Fibroblast of mammary gland (primary cell): ENCODE data around the gene CAND2.
"Not testable (repeated sequence)": the region's sequence is repeated elsewhere in the genome, so short reads cannot be mapped to it uniquely, and the experiment has no call there.

Source experiments
- DNase-seq: peaks from one replicate; pipeline ENCODE4 v3.0.0-alpha.2; 2010; ENCODE audit warnings: low read depth
- H3K4me3 ChIP-seq: 2 replicates; pipeline ENCODE4 v1.5.1; 2011; ENCODE audit warnings: low read depth, mild to moderate bottlenecking, low read length, moderate library complexity; ENCODE audit not compliant: control insufficient read depth
- TF ChIP-seq, protein P1 (sequence below): conservative IDR thresholded peaks from 2 replicates; pipeline ENCODE4 v1.5.1; 2011; ENCODE audit warnings: low read depth, low read length, inconsistent platforms; ENCODE audit not compliant: control insufficient read depth, insufficient read depth

CAND2 gene

DNA sequence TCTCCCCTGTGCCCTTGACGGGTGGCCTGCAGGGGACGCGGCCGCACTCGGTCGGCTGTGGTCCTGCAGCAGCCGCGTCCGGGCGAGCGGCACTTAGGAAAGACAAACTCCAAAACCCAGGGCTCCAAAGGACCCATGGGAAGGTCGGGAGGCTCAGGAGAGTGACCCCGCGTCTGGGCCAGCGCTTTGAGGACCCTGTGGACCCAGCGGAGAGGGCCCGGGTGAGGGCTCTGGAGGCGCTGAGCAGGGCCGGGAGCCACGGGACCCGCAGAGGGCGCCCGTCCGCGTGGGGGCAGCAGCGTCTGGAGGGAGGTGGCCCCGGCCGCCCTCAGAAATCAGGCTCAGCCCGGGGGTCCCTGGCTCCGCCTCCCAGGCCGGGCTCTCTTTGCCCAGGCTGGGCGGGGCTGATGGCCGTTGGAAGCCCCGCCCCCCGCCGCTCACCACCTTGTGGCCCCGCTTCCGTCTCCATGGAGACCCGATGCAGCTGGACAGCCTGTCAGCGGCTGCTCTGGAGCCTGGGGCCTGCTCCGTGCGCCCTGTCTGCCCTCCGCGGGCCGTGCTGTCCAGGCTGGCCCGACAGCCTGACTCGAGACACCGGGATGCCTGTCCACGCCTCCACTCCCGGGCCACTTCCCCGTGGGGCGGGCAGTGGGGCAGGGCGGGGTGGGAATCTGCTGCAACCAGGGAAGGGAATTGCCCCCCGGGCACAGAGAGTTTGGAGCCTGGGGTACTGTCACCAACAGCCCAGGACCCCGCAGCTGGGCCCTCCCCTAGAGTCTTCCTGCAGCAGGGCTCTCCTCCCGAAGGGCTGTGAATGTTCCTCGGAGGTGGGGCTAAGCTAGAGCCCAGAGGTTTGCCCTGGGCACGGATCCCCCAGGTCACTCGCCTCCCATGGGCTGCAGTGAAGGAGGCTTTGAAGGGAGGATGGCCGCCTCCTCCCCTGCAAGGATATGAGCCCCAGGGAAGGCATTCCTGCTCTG is 79.7 kb downstream of the CAND2 start:
- TF ChIP-seq, protein P1, sequence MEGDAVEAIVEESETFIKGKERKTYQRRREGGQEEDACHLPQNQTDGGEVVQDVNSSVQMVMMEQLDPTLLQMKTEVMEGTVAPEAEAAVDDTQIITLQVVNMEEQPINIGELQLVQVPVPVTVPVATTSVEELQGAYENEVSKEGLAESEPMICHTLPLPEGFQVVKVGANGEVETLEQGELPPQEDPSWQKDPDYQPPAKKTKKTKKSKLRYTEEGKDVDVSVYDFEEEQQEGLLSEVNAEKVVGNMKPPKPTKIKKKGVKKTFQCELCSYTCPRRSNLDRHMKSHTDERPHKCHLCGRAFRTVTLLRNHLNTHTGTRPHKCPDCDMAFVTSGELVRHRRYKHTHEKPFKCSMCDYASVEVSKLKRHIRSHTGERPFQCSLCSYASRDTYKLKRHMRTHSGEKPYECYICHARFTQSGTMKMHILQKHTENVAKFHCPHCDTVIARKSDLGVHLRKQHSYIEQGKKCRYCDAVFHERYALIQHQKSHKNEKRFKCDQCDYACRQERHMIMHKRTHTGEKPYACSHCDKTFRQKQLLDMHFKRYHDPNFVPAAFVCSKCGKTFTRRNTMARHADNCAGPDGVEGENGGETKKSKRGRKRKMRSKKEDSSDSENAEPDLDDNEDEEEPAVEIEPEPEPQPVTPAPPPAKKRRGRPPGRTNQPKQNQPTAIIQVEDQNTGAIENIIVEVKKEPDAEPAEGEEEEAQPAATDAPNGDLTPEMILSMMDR: no peak
- DNase-seq: peak; percentile 10
- peak overlapping the region; percentile 13 for H3K4me3 ChIP-seq

DNA sequence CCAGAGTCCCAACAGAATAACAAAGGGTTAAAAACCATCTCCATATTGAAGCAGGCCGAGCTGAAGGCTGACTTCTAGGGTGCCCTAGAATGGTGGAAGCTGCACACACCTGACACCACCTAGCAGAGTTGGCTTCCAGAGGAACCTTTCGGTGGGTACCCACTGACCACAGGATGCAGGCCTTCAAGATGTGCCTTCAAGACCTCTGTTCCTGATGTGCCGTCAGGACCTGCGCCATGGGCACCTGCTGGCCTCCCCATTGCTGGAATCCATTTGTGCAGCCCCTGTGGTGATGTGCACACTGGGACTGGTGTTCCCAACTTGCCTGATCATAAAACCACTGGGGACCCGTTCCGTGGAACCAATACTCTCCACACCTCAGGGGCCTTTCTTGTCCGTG is 80.6 kb downstream of the CAND2 start:
- TF ChIP-seq, protein P1: no peak
- H3K4me3 ChIP-seq: no peak overlapping the region
- DNase-seq: no peak

DNA sequence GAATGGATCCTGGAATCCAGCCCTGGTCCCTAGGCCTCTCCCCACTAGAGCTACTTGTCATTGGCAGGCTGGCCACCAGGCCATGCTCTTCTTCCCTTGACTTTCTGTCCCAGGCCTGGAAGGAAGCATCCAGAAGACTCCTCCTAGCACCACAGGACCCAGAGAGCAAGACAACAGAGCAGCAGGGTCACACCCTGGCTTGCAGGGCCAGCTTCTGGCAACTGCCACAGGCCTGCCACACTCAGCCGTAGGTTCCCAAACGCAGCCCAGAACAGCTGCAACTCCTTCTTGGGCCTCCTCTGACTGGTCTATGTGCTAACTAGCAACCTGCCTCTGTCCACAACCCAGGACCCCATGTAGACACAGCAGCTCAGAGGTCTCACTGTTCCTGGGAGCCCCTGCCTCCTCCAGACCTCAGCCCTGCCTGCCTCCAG is 81.7 kb downstream of the CAND2 start:
- DNase-seq: no peak
- H3K4me3 ChIP-seq: no peak overlapping the region
- TF ChIP-seq, protein P1: no peak

DNA sequence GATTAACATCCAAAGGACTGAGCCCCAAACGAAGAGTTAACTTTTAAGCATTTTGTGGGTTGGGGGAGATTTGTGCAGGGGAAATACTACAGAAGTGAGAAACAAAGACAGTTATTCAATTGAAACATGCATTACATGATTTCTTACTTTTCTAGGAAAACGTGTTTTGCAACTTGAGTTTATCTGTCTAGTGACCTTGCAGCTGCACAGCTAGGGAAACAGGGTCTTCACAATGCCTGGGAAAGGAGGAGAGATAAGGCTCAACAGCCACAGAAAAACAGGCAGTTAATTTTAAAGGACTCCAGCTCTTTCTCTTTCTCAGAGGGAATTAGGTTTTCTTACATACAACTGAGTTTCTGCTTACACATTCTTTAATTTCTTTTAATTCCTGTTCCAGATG is 82.3 kb downstream of the CAND2 start:
- H3K4me3 ChIP-seq, DNase-seq: not testable (repeated sequence)

DNA sequence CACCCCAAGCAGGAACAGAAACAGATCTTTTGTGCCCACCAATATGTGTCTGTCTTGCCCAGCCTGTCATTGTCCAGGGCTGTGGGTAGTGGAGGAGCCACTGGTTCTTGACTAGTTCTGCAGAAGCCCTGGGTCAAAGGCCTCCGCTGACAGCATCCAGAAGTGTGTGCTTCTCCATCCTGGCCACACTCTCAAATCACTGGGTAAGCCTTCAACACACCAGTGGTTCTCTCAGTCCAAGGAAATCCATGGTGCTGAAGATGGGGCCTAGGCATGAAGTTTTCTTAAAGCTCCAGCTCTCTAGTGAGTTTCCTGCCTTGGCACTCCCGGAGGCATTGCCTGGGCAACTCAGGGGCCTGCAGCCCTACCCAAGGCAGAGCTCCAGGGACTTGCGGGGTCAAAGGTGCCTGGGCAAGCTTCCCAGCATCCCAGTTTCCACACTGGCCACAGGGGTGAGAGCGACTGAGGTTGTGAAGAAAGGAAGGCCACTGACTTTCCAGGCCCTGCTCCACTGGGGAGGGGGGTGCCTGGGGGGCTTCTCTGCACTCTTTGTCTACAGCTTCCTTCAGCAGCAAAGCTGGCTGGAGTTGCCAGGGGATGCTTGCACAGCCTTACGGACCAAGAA is 82.8 kb downstream of the CAND2 start:
- no peak for DNase-seq
- H3K4me3 ChIP-seq: no peak overlapping the region
- TF ChIP-seq, protein P1: no peak

DNA sequence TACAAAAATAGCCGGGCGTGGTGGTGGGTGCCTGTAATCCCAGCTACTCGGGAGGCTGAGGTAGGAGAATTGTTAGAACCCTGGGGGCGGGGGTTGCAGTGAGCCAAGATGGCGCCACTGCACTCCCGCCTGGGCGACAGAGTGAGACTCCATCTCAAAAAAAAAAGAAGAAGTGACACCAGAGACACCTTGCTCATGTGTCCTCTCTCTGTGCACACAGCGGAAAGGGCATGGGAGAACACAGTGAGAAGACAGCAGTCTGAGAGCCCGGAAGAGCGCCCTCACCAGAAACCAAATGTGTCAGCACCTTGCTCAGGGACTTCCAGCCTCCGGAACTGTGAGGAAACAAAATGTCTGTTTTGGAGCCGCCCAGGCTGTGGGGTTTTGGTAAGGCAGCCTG is 85.4 kb downstream of the CAND2 start:
- H3K4me3 ChIP-seq, DNase-seq: not testable (repeated sequence)

DNA sequence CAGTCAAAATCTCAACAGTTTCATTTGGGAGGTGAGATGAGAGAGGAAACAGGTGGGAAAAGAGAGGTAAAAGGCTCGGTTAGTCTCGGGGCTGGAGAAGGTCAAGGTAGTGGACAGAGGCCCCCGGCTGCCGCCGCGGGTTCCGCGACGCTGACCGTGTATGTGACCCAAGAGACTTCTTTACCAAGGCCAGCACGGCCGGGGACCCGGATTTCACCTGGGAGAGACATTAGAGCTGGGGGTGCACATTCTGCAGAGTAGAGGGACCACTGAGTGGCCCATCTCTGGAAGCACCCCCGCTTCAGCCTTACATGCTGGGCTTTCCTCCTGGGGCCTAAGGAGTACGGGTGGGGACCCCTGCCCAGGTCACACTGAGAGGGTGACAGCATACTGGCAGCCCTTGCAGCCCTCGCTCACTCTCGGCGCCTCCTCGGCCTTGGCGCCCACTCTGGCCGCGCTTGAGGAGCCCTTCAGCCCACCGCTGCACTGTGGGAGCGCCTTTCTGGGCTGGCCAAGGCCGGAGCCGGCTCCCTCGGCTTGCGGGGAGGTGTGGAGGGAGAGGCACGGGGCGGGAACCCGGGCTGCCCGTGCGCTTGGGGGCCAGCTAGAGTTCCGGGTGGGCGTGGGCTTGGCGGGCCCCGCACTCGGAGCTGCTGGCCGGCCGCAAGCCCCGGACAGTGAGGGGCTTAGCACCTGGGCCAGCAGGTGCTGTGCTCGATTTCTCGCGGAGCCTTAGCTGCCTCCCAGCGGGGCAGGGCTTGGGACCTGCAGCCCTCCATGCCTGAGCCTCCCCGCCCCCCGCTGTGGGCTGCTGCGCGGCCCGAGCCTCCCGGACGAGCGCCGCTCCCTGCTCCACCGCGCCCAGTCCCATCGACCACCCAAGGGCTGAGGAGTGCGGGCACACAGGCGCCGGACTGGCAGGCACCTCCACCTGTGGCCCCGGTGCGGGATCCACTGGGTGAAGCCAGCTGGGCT is 86.1 kb downstream of the CAND2 start:
- TF ChIP-seq, protein P1: no peak
- no peak for DNase-seq
- H3K4me3 ChIP-seq: no peak overlapping the region
